Colonic mucosa (tissue), 2 donors: Measurements from ENCODE around the gene SPATA6L. TPM values are rescaled to one million over a fixed set of nuclear protein-coding genes. Genes with fewer than 3 reads are reported as not detected.

Experiments used
- total RNA-seq, 2 donors: library from RNA; stranded (reverse); fragmentation: NEBNext Ultra II Directional in 1 of 2; extraction: Animal tissue kit (Norgen Biotek cat#: 25700) in 1 of 2; gene quantifications; one replicate each; pipeline ENCODE4 v1.2.1, GENCODE V29; 2021
- donor health status: DM: no; HTN: no; CAD: no.
- donor health status: DM: no; HTN: no; CAD: no.

SPATA6L gene
- total RNA-seq, 2 donors from 2014 or later, result 5.0 to 6.8 TPM

Other genes starting within 250 kb of the SPATA6L start
- 10 to 100 TPM in 1 of 2 donors, 1 to 10 TPM in 1; 9.1 to 25.0 TPM for gene SLC1A1, start 176.0 kb downstream of the SPATA6L start, total RNA-seq
- gene PLPP6, start 4.2 kb downstream of the SPATA6L start, total RNA-seq, result 10 to 100 TPM; 15.6 to 17.8 TPM
- gene CDC37L1, start 13.1 kb upstream of the SPATA6L start, total RNA-seq, result 10 to 100 TPM; 11.4 to 16.1 TPM
- 10 to 100 TPM; 80.3 to 95.7 TPM for gene AK3, start 74.7 kb upstream of the SPATA6L start, total RNA-seq
- 10 to 100 TPM in 1 of 2 donors, 1 to 10 TPM in 1; 7.0 to 12.5 TPM for gene RCL1, start 126.5 kb upstream of the SPATA6L start, total RNA-seq